HEK293T (cell line): ENCODE data around the gene MYLK.

Source experiments
- ARNT ChIP-seq: fragments of 450-650 bp; IDR thresholded peaks from 2 replicates; pipeline ENCODE4 v1.6.1; 2017; ENCODE audit warnings: mild to moderate bottlenecking
- ELF4 ChIP-seq: fragments of 450-650 bp; IDR thresholded peaks from 2 replicates; pipeline ENCODE4 v1.6.1; 2017; ENCODE audit warnings: antibody characterized with exemption
- FOXK2 ChIP-seq: fragments of 450-650 bp; IDR thresholded peaks from 2 replicates; pipeline ENCODE4 v1.6.1; 2016; ENCODE audit warnings: mild to moderate bottlenecking
- FOXM1 ChIP-seq: fragments of 450-650 bp; IDR thresholded peaks from 2 replicates; pipeline ENCODE4 v1.6.1; 2017; ENCODE audit warnings: mild to moderate bottlenecking, borderline replicate concordance
- HDGF ChIP-seq: fragments of 450-650 bp; IDR thresholded peaks from 2 replicates; pipeline ENCODE4 v1.6.1; 2017; ENCODE audit warnings: antibody characterized with exemption, borderline replicate concordance
- L3MBTL2 ChIP-seq: fragments of 450-650 bp; conservative IDR thresholded peaks from 2 replicates; pipeline ENCODE4 v1.6.1; 2016; ENCODE audit warnings: mild to moderate bottlenecking
- LEF1 ChIP-seq: fragments of 450-650 bp; IDR thresholded peaks from 2 replicates; pipeline ENCODE4 v1.6.1; 2017; ENCODE audit warnings: mild to moderate bottlenecking, borderline replicate concordance
- NFRKB ChIP-seq: fragments of 450-650 bp; IDR thresholded peaks from 2 replicates; pipeline ENCODE4 v1.6.1; 2016; ENCODE audit warnings: mild to moderate bottlenecking, moderate library complexity
- SP1 ChIP-seq: fragments of 450-650 bp; IDR thresholded peaks from 2 replicates; pipeline ENCODE4 v1.6.1; 2017
- SUZ12 ChIP-seq: fragments of 450-650 bp; IDR thresholded peaks from 2 replicates; pipeline ENCODE4 v1.6.1; 2016; ENCODE audit warnings: mild to moderate bottlenecking
- TARDBP ChIP-seq: fragments of 450-650 bp; IDR thresholded peaks from 2 replicates; pipeline ENCODE4 v1.6.1; 2016
- ZNF384 ChIP-seq: fragments of 450-650 bp; IDR thresholded peaks from 2 replicates; pipeline ENCODE4 v1.6.1; 2016
- TF ChIP-seq, protein P1 (sequence below): fragments of 450-650 bp; IDR thresholded peaks from 2 replicates; pipeline ENCODE4 v1.6.1; 2016

GRCh38 chr3:123587401-123587800, 296.7 kb downstream of the MYLK start:
- TF ChIP-seq, protein P1, sequence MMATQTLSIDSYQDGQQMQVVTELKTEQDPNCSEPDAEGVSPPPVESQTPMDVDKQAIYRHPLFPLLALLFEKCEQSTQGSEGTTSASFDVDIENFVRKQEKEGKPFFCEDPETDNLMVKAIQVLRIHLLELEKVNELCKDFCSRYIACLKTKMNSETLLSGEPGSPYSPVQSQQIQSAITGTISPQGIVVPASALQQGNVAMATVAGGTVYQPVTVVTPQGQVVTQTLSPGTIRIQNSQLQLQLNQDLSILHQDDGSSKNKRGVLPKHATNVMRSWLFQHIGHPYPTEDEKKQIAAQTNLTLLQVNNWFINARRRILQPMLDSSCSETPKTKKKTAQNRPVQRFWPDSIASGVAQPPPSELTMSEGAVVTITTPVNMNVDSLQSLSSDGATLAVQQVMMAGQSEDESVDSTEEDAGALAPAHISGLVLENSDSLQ = no peak
- TF ChIP-seq HDGF (no peak), LEF1 (no peak), L3MBTL2 (no peak), NFRKB (no peak), ARNT (no peak), ELF4 (no peak), TARDBP (no peak), FOXK2 (no peak), ZNF384 (no peak), FOXM1 (no peak), SP1 (no peak), SUZ12 (no peak)
